Fibroblast of villous mesenchyme (primary cell): ENCODE data around the gene GPC6. TPM values are rescaled to one million over a fixed set of nuclear protein-coding genes. Genes with fewer than 3 reads are reported as not detected.
A peak's percentile ranks its signal among the peaks of the same experiment; 100 is the strongest.

Source experiments
- DNase-seq: peaks from one replicate; pipeline ENCODE4 v3.0.0-alpha.2; 2010; ENCODE audit warnings: low read depth
- H3K4me3 ChIP-seq: 2 replicates; pipeline ENCODE4 v1.5.1; 2011; ENCODE audit warnings: low read depth, mild to moderate bottlenecking, low read length
- total RNA-seq: library from RNA; depleted of rRNA; stranded (reverse); fragments of >200 nt; gene quantifications from 2 replicates; pipeline ENCODE4 v1.2.3, GENCODE V29; 2012
- TF ChIP-seq, protein P1 (sequence below): IDR thresholded peaks from 2 replicates; pipeline ENCODE4 v1.5.1; 2012; ENCODE audit warnings: low read depth, mild to moderate bottlenecking, low read length; ENCODE audit not compliant: insufficient read depth

Gene GPC6
- total RNA-seq, result 6.0 and 16.1 TPM in 2 replicates

DNA sequence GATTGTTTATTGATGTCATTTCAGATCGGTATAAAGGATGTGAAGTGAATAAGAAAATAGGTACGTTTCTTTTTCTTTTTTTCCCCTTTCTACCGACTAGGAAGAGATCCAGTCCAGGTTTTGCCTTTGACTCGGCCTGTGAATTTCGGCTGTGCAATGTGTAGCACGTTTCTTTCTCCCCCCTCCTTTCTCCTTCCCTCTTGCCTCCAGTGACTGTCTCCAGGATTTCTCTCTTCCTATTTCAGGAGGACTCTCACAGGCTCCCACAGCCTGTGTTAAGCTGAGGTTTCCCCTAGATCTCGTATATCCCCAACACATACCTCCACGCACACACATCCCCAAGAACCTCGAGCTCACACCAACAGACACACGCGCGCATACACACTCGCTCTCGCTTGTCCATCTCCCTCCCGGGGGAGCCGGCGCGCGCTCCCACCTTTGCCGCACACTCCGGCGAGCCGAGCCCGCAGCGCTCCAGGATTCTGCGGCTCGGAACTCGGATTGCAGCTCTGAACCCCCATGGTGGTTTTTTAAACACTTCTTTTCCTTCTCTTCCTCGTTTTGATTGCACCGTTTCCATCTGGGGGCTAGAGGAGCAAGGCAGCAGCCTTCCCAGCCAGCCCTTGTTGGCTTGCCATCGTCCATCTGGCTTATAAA is at the start of gene GPC6:
GPC6 (plus strand) TSS at position 185 of the 657 bp plus-strand sequence.
- DNase-seq, result peak; percentile 92
- H3K4me3 ChIP-seq, result peak within 1 kb of the TSS; percentile 90
- TF ChIP-seq, protein P1, sequence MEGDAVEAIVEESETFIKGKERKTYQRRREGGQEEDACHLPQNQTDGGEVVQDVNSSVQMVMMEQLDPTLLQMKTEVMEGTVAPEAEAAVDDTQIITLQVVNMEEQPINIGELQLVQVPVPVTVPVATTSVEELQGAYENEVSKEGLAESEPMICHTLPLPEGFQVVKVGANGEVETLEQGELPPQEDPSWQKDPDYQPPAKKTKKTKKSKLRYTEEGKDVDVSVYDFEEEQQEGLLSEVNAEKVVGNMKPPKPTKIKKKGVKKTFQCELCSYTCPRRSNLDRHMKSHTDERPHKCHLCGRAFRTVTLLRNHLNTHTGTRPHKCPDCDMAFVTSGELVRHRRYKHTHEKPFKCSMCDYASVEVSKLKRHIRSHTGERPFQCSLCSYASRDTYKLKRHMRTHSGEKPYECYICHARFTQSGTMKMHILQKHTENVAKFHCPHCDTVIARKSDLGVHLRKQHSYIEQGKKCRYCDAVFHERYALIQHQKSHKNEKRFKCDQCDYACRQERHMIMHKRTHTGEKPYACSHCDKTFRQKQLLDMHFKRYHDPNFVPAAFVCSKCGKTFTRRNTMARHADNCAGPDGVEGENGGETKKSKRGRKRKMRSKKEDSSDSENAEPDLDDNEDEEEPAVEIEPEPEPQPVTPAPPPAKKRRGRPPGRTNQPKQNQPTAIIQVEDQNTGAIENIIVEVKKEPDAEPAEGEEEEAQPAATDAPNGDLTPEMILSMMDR, result no peak

GRCh38 chr13:93180356-93180969 is 46.1 kb upstream of the GPC6 start:
- TF ChIP-seq, protein P1, result no peak
- DNase-seq, result peak; percentile 88
- H3K4me3 ChIP-seq, result no peak overlapping the region

DNA sequence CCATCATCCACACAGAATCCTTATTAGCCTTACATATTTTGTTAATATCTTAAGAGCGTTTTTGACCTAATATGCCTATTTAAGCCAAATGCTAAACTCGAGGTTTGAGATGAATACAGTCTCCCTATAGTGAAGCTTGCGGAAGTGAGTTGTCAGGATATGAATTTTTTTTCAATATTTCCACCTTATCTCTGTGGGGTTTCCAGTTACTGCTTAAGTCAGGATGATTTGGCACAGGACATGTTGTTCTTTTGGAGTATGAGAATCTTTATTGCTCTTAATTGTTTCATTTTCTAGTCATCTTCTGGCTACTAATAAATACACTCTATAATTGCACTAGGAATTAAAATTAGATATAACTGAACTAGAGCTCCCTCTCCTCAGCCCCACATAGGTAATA is 44.2 kb upstream of the GPC6 start:
- TF ChIP-seq, protein P1, result no peak
- DNase-seq, result no peak
- H3K4me3 ChIP-seq, result no peak overlapping the region

GRCh38 chr13:93183302-93183701 is 43.3 kb upstream of the GPC6 start:
- TF ChIP-seq, protein P1, result no peak
- no peak overlapping the region for H3K4me3 ChIP-seq
- no peak for DNase-seq

DNA sequence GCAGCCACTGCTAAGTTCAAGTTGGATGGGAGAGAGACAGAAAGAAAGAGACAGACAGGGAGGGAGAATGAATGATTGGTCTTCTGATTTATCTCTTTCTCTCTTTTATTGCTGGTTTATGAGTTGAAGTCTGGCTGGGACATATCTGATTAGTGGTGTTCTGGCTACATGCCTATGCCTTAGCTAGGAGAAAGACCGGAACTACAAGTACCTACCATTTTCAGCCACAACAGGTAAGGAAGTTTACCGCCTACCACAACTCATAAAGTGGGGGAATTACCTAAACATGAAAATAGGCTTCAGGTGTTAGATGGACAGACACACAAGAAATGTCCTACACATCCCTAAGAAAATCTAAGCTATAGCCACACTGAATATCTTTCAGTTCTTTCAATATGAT is 36.6 kb upstream of the GPC6 start:
- no peak overlapping the region for H3K4me3 ChIP-seq
- TF ChIP-seq, protein P1, result no peak
- DNase-seq, result no peak

GRCh38 chr13:93193682-93194081 is 32.9 kb upstream of the GPC6 start:
- no peak overlapping the region for H3K4me3 ChIP-seq
- TF ChIP-seq, protein P1, result no peak
- no peak for DNase-seq

DNA sequence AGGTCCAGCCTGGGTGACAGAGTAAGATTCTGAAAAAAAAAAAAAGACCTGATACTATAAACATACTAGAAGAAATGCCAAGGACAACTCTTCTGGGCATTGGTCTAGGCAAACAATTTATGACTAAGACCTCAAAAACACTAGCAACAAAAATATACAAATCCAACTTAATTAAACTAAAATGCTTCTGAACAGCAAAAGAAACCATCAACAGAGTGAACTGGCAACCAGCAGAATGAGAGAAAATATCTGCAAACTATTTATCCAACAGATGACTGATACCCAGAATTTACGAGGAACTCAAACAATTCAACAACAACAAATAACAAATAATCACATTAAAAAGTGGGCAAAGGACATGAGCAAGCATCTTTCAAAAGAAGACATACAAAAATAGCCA is 26.8 kb upstream of the GPC6 start:
- H3K4me3 ChIP-seq, result no peak overlapping the region
- TF ChIP-seq, protein P1, result no peak
- DNase-seq, result no peak
